CD14-positive monocyte (primary cell): Measurements from ENCODE around the gene ZNF662. TPM values are rescaled to one million over a fixed set of nuclear protein-coding genes. Genes with fewer than 3 reads are reported as not detected.
A peak's percentile ranks its signal among the peaks of the same experiment; 100 is the strongest.

Source experiments
- DNase-seq, 3 donors: peaks; one replicate each; pipeline ENCODE4 v3.0.0-alpha.2; 2011 to 2022
- H2AFZ ChIP-seq: 2 replicates; pipeline ENCODE4 v1.6.0; 2012; ENCODE audit warnings: mild to moderate bottlenecking, low read depth, low read length, inconsistent platforms; ENCODE audit not compliant: insufficient read depth, poor library complexity, severe bottlenecking
- H3K27ac ChIP-seq, 2 donors: 1 replicate in 1 of 2; 2 replicates in 1 of 2; pipeline ENCODE4 v1.5.1; 2012 to 2013; ENCODE audit warnings: low read length in 2 of 2, control low read depth in 1 of 2, inconsistent platforms in 1 of 2, low read depth in 1 of 2, mild to moderate bottlenecking in 1 of 2
- H3K27me3 ChIP-seq, 2 donors: one replicate each; pipeline versions ENCODE4 v1.6.0 to v1.6.1; 2011 to 2013; ENCODE audit warnings: low read length in 2 of 2; ENCODE audit not compliant: control insufficient read depth in 2 of 2, insufficient read depth in 2 of 2
- H3K36me3 ChIP-seq, 2 donors: replicated peaks in 1 of 2; 1 replicate in 1 of 2; 2 replicates in 1 of 2; pipeline versions ENCODE4 v1.5.1 to v1.6.1; 2012 to 2013; ENCODE audit warnings: low read length in 2 of 2, control low read depth in 1 of 2, inconsistent platforms in 1 of 2, mild to moderate bottlenecking in 1 of 2; ENCODE audit not compliant: insufficient read depth in 2 of 2, control insufficient read depth in 1 of 2
- H3K4me1 ChIP-seq, 2 donors: 1 replicate in 1 of 2; 2 replicates in 1 of 2; pipeline versions ENCODE4 v1.5.1 to v1.6.1; 2012 to 2013; ENCODE audit warnings: low read length in 2 of 2, control low read depth in 1 of 2, inconsistent platforms in 1 of 2, mild to moderate bottlenecking in 1 of 2, moderate library complexity in 1 of 2; ENCODE audit not compliant: insufficient read depth in 2 of 2, control insufficient read depth in 1 of 2
- H3K4me2 ChIP-seq: replicated peaks from 2 replicates; pipeline ENCODE3; 2012; ENCODE audit warnings: low read length, moderate library complexity, mild to moderate bottlenecking; ENCODE audit not compliant: poor library complexity, severe bottlenecking; ENCODE audit errors: extremely low read depth
- H3K4me3 ChIP-seq, 3 experiments: fragments of 200-600 bp in 1 of 3; sonication (generic) in 1 of 3; replicated peaks in 1 of 3; 1 replicate in 2 of 3; 2 replicates in 1 of 3; pipeline ENCODE4 v1.5.1; 2011 to 2013; ENCODE audit warnings: low read length in 3 of 3, mild to moderate bottlenecking in 3 of 3, control low read depth in 2 of 3, low read depth in 2 of 3, inconsistent platforms in 1 of 3, moderate library complexity in 1 of 3
- H3K79me2 ChIP-seq: 2 replicates; pipeline ENCODE4 v1.6.0; 2012; ENCODE audit warnings: mild to moderate bottlenecking, control low read depth, inconsistent platforms, low read length, moderate library complexity; ENCODE audit not compliant: insufficient read depth
- H3K9ac ChIP-seq: 2 replicates; pipeline ENCODE4 v1.6.0; 2017; ENCODE audit warnings: low read length, mild to moderate bottlenecking; ENCODE audit not compliant: insufficient read depth, poor library complexity, severe bottlenecking
- H3K9me3 ChIP-seq, 2 donors: replicated peaks in 1 of 2; 1 replicate in 1 of 2; 2 replicates in 1 of 2; pipeline versions ENCODE4 v1.5.1 to v1.6.1; 2012 to 2013; ENCODE audit warnings: low read length in 2 of 2, control low read depth in 1 of 2; ENCODE audit not compliant: control insufficient read depth in 1 of 2, insufficient read depth in 1 of 2
- H4K20me1 ChIP-seq: 2 replicates; pipeline ENCODE4 v1.6.0; 2012; ENCODE audit warnings: mild to moderate bottlenecking, low read length, control low read depth, moderate library complexity; ENCODE audit not compliant: insufficient read depth
- H3K27ac Mint-ChIP-seq, 7 donors: one replicate each; pipeline ENCODE4 v1.8.0; 2020; ENCODE audit warnings: mild to moderate bottlenecking in 7 of 7, mixed read lengths in 7 of 7, moderate library complexity in 6 of 7, inconsistent platforms in 2 of 7
- H3K27me3 Mint-ChIP-seq, 3 donors: one replicate each; pipeline ENCODE4 v1.8.0; 2021 to 2022; ENCODE audit warnings: low read depth in 3 of 3, mild to moderate bottlenecking in 3 of 3, mixed read lengths in 3 of 3, moderate library complexity in 3 of 3, inconsistent platforms in 1 of 3
- H3K36me3 Mint-ChIP-seq, 2 donors: one replicate each; pipeline ENCODE4 v1.8.0; 2020; ENCODE audit warnings: mixed read lengths in 2 of 2, inconsistent platforms in 1 of 2, mild to moderate bottlenecking in 1 of 2
- H3K4me1 Mint-ChIP-seq: one replicate; pipeline ENCODE4 v1.8.0; 2020; ENCODE audit warnings: mild to moderate bottlenecking, mixed read lengths
- H3K4me3 Mint-ChIP-seq, 2 donors: one replicate each; pipeline ENCODE4 v1.8.0; 2020; ENCODE audit warnings: mild to moderate bottlenecking in 2 of 2, mixed read lengths in 2 of 2, moderate library complexity in 1 of 2
- H3K9me3 Mint-ChIP-seq, 7 donors: one replicate each; pipeline ENCODE4 v1.8.0; 2020 to 2022; ENCODE audit warnings: mixed read lengths in 7 of 7, mild to moderate bottlenecking in 6 of 7, moderate library complexity in 6 of 7, inconsistent platforms in 2 of 7
- WGBS: methylation state at CpG from one replicate; pipeline ENCODE4 v1.1.5; 2013; ENCODE audit warnings: missing lambda C conversion rate; ENCODE audit not compliant: insufficient coverage; 5-methylcytosine and 5-hydroxymethylcytosine counted together
- intact Hi-C, 2 donors: fragments of 100-400 bp; cut with micrococcal nuclease; formaldehyde crosslinking; loops; one replicate each; pipeline versions ENCODE4 v1.15.0 to v1.15.1; 2023
- polyA plus RNA-seq, 3 donors: library from polyadenylated mRNA; depleted of rRNA in 1 of 3; unstranded in 2 of 3; stranded (reverse) in 1 of 3; fragments of 300-500 nt in 2 of 3; fragments of >200 nt in 1 of 3; fragmentation: Illumina TruSeq in 2 of 3; gene quantifications; 1 replicate in 2 of 3; 2 replicates in 1 of 3; pipeline ENCODE4 v1.2.3, GENCODE V29; 2012 to 2021
- TF ChIP-seq, protein P1 (sequence below): fragments of 200-600 bp; IDR thresholded peaks from one replicate; pipeline ENCODE4 v1.8.0; 2022; ENCODE audit warnings: antibody characterized with exemption, mild to moderate bottlenecking

Gene ZNF662
- polyA plus RNA-seq, 3 donors = 0.09 TPM; not detected in 2

DNA sequence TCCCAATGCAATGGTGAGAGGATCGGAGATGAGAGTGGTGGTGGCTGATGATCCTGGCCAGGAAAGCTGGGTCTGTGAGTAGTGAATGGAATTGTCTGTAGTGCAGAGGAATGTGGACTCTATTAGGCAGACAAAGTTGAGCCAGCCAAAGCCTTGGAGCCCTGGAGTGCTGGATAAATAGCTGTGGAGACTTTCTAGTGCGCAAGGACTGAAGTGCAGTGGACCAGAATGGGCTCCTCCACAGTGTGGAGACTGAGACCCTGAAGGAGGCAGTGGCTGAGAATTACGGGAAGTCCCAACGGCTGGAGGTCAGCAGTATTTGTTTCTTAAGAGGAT is 874 bp downstream of the ZNF662 start:
- Mint-ChIP-seq H3K36me3 (peaks cover 11 to 12% of the 10 kb centered on the region in 2 donors), H3K4me1 (peaks cover 16% of the 10 kb centered on the region), H3K4me3 (peak overlapping the region; percentile 72 to 85), H3K9me3 (peaks cover 15 to 36% (median 23%) of the 10 kb centered on the region in 7 donors), H3K27me3 (peaks cover 32 to 34% (median 32%) of the 10 kb centered on the region in 3 donors), H3K27ac (no peak overlapping the region)
- Histone ChIP-seq H3K36me3 (no peaks in the 10 kb centered on the region), H3K4me2 (peak overlapping the region; percentile 78), H3K4me1 (peaks cover 12% of the 10 kb centered on the region in 2 donors), H2AFZ (no peak overlapping the region), H3K79me2 (no peaks in the 10 kb centered on the region), H3K4me3 (peak overlapping the region in 1 of 3 experiments; percentile 71), H3K9me3 (peaks cover 0 to 13% of the 10 kb centered on the region in 2 donors), H3K27me3 (peaks cover 14 to 26% of the 10 kb centered on the region in 2 donors), H3K27ac (no peak overlapping the region), H3K9ac (peak overlapping the region; percentile 56), H4K20me1 (no peaks in the 10 kb centered on the region)
- 69% methylated on average over 4 of the region's 4 CpGs for WGBS
- intact Hi-C loops = no loop called here
- TF ChIP-seq, protein P1, sequence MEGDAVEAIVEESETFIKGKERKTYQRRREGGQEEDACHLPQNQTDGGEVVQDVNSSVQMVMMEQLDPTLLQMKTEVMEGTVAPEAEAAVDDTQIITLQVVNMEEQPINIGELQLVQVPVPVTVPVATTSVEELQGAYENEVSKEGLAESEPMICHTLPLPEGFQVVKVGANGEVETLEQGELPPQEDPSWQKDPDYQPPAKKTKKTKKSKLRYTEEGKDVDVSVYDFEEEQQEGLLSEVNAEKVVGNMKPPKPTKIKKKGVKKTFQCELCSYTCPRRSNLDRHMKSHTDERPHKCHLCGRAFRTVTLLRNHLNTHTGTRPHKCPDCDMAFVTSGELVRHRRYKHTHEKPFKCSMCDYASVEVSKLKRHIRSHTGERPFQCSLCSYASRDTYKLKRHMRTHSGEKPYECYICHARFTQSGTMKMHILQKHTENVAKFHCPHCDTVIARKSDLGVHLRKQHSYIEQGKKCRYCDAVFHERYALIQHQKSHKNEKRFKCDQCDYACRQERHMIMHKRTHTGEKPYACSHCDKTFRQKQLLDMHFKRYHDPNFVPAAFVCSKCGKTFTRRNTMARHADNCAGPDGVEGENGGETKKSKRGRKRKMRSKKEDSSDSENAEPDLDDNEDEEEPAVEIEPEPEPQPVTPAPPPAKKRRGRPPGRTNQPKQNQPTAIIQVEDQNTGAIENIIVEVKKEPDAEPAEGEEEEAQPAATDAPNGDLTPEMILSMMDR = no peak
- DNase-seq = no peak

DNA sequence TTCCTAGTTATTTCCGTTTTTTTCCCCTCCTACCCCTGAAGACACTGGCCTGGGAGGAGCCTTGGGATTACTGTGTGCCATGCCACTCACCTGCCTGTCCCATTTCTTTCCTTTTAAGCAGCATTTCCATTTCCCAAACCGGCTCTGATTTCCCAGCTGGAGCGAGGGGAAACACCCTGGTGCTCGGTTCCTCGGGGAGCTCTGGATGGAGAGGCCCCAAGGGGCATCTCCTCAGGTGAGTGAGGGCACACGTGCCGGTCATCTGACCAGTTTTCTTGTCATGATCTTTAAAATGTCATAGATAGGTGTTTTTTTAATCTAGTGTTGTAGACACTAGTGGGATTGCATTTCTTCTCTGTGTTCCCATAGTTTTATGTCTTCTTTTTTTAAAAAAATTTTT is 2.7 kb downstream of the ZNF662 start:
- DNase-seq = no peak
- peaks cover 31 to 33% (median 32%) of the 10 kb centered on the region in 3 donors for H3K27me3 Mint-ChIP-seq
- Histone ChIP-seq H3K36me3 (peaks cover 0 to 7% of the 10 kb centered on the region in 2 donors), H3K27ac (no peak overlapping the region), H3K4me2 (no peak overlapping the region), H3K9ac (no peak overlapping the region), H3K27me3 (peaks cover 14 to 26% of the 10 kb centered on the region in 2 donors), H4K20me1 (no peaks in the 10 kb centered on the region), H3K9me3 (peaks cover 9 to 20% of the 10 kb centered on the region in 2 donors), H3K79me2 (no peaks in the 10 kb centered on the region), H3K4me3 (no peak overlapping the region), H2AFZ (no peak overlapping the region), H3K4me1 (peaks cover 12% of the 10 kb centered on the region in 2 donors)
- no peak overlapping the region for H3K4me3 Mint-ChIP-seq
- H3K4me1 Mint-ChIP-seq = peaks cover 16% of the 10 kb centered on the region
- peaks cover 14 to 19% of the 10 kb centered on the region in 2 donors for H3K36me3 Mint-ChIP-seq
- H3K27ac Mint-ChIP-seq = no peak overlapping the region
- intact Hi-C loops = no loop called here
- WGBS = 95% methylated on average over 4 of the region's 7 CpGs
- TF ChIP-seq, protein P1 = no peak
- H3K9me3 Mint-ChIP-seq = peaks cover 22 to 41% (median 31%) of the 10 kb centered on the region in 7 donors
